ENCODE results near the gene EIF4B. TPM values are rescaled to one million over a fixed set of nuclear protein-coding genes. Genes with fewer than 3 reads are reported as not detected.

The EIF4B gene
- total RNA-seq, 4 donors from 2014 or later: 225 to 571 (median 372) TPM

- no peaks in the 10 kb centered on the region for H3K27me3 ChIP-seq
- no peak for DNase-seq
- TF ChIP-seq POLR2A (IDR thresholded peaks at IDR 0.05) (no peak), CTCF (IDR thresholded peaks at IDR 0.05) (no peak)
- no peaks in the 10 kb centered on the region for H3K9me3 ChIP-seq
- H3K4me1 ChIP-seq: peaks cover 0 to 89% (median 54%) of the 10 kb centered on the region in 3 donors
- H3K36me3 ChIP-seq: peaks cover 12 to 100% (median 20%) of the 10 kb centered on the region in 3 donors
- intact Hi-C loops (cut with DNase I): no loop called here
- H3K4me3 ChIP-seq: no peak overlapping the region
- WGBS, 2 donors: 52 to 56% methylated on average over 4 to 8 of the region's 18 CpGs
- H3K27ac ChIP-seq: peak overlapping the region; percentile 9 to 81 (median 71)
Observed at GRCh38 chr12:53060721-53061276, 54.5 kb downstream of the EIF4B start.

GRCh38 chr12:53061404-53062010 is 55.3 kb downstream of the EIF4B start:
- Histone ChIP-seq H3K27ac (peak overlapping the region in 3 of 4 donors; percentile 68 to 81 (median 74)), H3K4me1 (peaks cover 0 to 92% (median 61%) of the 10 kb centered on the region in 3 donors), H3K4me3 (no peak overlapping the region), H3K9me3 (no peaks in the 10 kb centered on the region), H3K27me3 (no peaks in the 10 kb centered on the region), H3K36me3 (peaks cover 12 to 99% (median 18%) of the 10 kb centered on the region in 3 donors)
- intact Hi-C loops (cut with DNase I): no loop called here
- 67% methylated on average over 1 of the region's 5 CpGs; no CpG with 5 or more reads in 1 of the 2 donors for WGBS, 2 donors
- no peak for DNase-seq
- TF ChIP-seq CTCF (IDR thresholded peaks at IDR 0.05) (peak in 3 of 6 experiments; percentile 5 to 33 (median 31)), POLR2A (IDR thresholded peaks at IDR 0.05) (no peak)

- DNase-seq: no peak
- Histone ChIP-seq H3K9me3 (no peaks in the 10 kb centered on the region), H3K36me3 (peaks cover 12 to 99% (median 13%) of the 10 kb centered on the region in 3 donors), H3K27ac (peak overlapping the region in 3 of 4 donors; percentile 68 to 81 (median 74)), H3K27me3 (no peaks in the 10 kb centered on the region), H3K4me3 (no peak overlapping the region), H3K4me1 (peaks cover 0 to 99% (median 63%) of the 10 kb centered on the region in 3 donors)
- 56 to 70% methylated on average over 12 to 13 of the region's 20 CpGs for WGBS, 2 donors
- intact Hi-C loops (cut with DNase I): no loop called here
- TF ChIP-seq POLR2A (IDR thresholded peaks at IDR 0.05): no peak
- TF ChIP-seq CTCF (IDR thresholded peaks at IDR 0.05): no peak
Observed at GRCh38 chr12:53062011-53062961, 56.0 kb downstream of the EIF4B start.

GRCh38 chr12:53062977-53063707 is 56.9 kb downstream of the EIF4B start:
- H3K9me3 ChIP-seq: no peaks in the 10 kb centered on the region
- intact Hi-C loops (cut with DNase I): no loop called here
- no peak for TF ChIP-seq CTCF (IDR thresholded peaks at IDR 0.05)
- no peak for TF ChIP-seq POLR2A (IDR thresholded peaks at IDR 0.05)
- H3K27ac ChIP-seq: peak overlapping the region in 3 of 4 donors; percentile 68 to 81 (median 74)
- DNase-seq: no peak
- WGBS, 2 donors: 64 to 89% methylated on average over 9 to 11 of the region's 14 CpGs
- peaks cover 12 to 99% (median 13%) of the 10 kb centered on the region in 3 donors for H3K36me3 ChIP-seq
- H3K27me3 ChIP-seq: no peaks in the 10 kb centered on the region
- no peak overlapping the region for H3K4me3 ChIP-seq
- H3K4me1 ChIP-seq: peaks cover 0 to 99% (median 63%) of the 10 kb centered on the region in 3 donors
